K562 (cell line): ENCODE measurements around the gene ZDHHC11B. TPM values are rescaled to one million over a fixed set of nuclear protein-coding genes. Genes with fewer than 3 reads are reported as not detected.
"Not testable (repeated sequence)": the region's sequence is repeated elsewhere in the genome, so short reads cannot be mapped to it uniquely, and the experiment has no call there.

ENCODE experiments used
- ATAC-seq: fragments of 200-7000 bp; cut with Tn5 transposase; 3 replicates; pipeline ENCODE4 v1.9.1; 2020; ENCODE audit warnings: moderate library complexity
- BruUV-seq: library from RNA; stranded (reverse); fragments of 400-500 nt; replicated peaks from 2 replicates; lab custom pipeline; 2021; lab: Mats Ljungman, UMichigan
- CTCF ChIA-PET: fragments of 300-600 bp; formaldehyde crosslinking; extraction: SDS; loops from one replicate; lab custom pipeline; 2021; ENCODE audit warnings: low intra/inter-chr PET ratio; lab: Yijun Ruan, JAX
- POLR2A ChIA-PET: fragments of 300-600, 350-650 bp; sonication (Branson Sonifier 250); formaldehyde crosslinking; extraction: SDS; loops from one replicate; lab custom pipeline; 2021; ENCODE audit warnings: antibody characterized with exemption, inconsistent platforms; lab: Yijun Ruan, JAX
- DNase-seq, 4 experiments: peaks; one replicate each; pipeline versions ENCODE4 v3.0.0 to v3.0.0-alpha.2; 2011 to 2018; ENCODE audit warnings: low spot score in 3 of 4, mixed read lengths in 3 of 4; ENCODE audit errors: extremely low read depth in 1 of 4
- FAIRE-seq: peaks from 2 replicates; lab custom pipeline; 2011; peaks lifted over from hg19 to GRCh38; lab: Jason Lieb, UNC
- H2AFZ ChIP-seq: 2 replicates; pipeline ENCODE4 v1.6.0; 2011; ENCODE audit warnings: low read depth, low read length, control low read depth, inconsistent platforms
- H3K27ac ChIP-seq: fragments of 200-600 bp; 3 replicates; pipeline ENCODE4 v1.8.0; 2011; ENCODE audit warnings: low read depth, mild to moderate bottlenecking, control low read depth, inconsistent platforms, low read length, moderate library complexity, mixed read lengths; ENCODE audit errors: extremely low read depth
- H3K27me3 ChIP-seq, 2 experiments: fragments of 300-600 bp in 1 of 2; 2 replicates in 1 of 2; 3 replicates in 1 of 2; pipeline versions ENCODE4 v1.6.0 to v1.8.0; 2011; ENCODE audit warnings: inconsistent platforms in 2 of 2, low read length in 2 of 2, mild to moderate bottlenecking in 1 of 2, mixed read lengths in 1 of 2, moderate library complexity in 1 of 2; ENCODE audit not compliant: control insufficient read depth in 2 of 2, insufficient read depth in 2 of 2
- H3K36me3 ChIP-seq: fragments of 300-600 bp; 3 replicates; pipeline ENCODE4 v1.8.0; 2011; ENCODE audit warnings: mild to moderate bottlenecking, low read length, inconsistent platforms; ENCODE audit not compliant: control insufficient read depth, insufficient read depth
- H3K4me1 ChIP-seq, 2 experiments: fragments of 200-600 bp in 1 of 2; replicated peaks in 1 of 2; 2 replicates in 1 of 2; 3 replicates in 1 of 2; pipeline versions ENCODE4 v1.5.1 to v1.8.0; 2011; ENCODE audit warnings: inconsistent platforms in 2 of 2, low read length in 2 of 2, mild to moderate bottlenecking in 1 of 2, mixed read lengths in 1 of 2, moderate library complexity in 1 of 2; ENCODE audit not compliant: control insufficient read depth in 2 of 2, insufficient read depth in 2 of 2
- H3K4me2 ChIP-seq: 2 replicates; pipeline ENCODE4 v1.6.1; 2011; ENCODE audit warnings: low read length, control low read depth, inconsistent platforms, mixed read lengths; ENCODE audit not compliant: insufficient read depth
- H3K4me3 ChIP-seq: fragments of 200-600 bp; sonication (generic), shearing (Covaris generic); 2 replicates; pipeline ENCODE4 v1.5.1; 2016; ENCODE audit warnings: control low read depth, inconsistent platforms
- H3K79me2 ChIP-seq: fragments of 200-600 bp; 3 replicates; pipeline ENCODE4 v1.8.0; 2011; ENCODE audit warnings: low read length, inconsistent platforms; ENCODE audit not compliant: control insufficient read depth, insufficient read depth
- H3K9ac ChIP-seq, 2 experiments: 2 replicates each; pipeline versions ENCODE4 v1.6.0 to v1.6.1; 2011; ENCODE audit warnings: low read depth in 2 of 2, low read length in 2 of 2, control low read depth in 1 of 2, inconsistent platforms in 1 of 2, mild to moderate bottlenecking in 1 of 2, mixed read lengths in 1 of 2; ENCODE audit not compliant: insufficient read depth in 1 of 2
- H3K9me1 ChIP-seq: one replicate; pipeline ENCODE4 v1.6.0; 2011; ENCODE audit warnings: inconsistent platforms, mild to moderate bottlenecking, low read length, moderate library complexity; ENCODE audit not compliant: control insufficient read depth, insufficient read depth
- H3K9me3 ChIP-seq: replicated peaks from 2 replicates; pipeline ENCODE4 v1.5.1; 2011; ENCODE audit warnings: low read depth, low read length, inconsistent platforms; ENCODE audit not compliant: control insufficient read depth, insufficient read depth
- H4K20me1 ChIP-seq: replicated peaks from 2 replicates; pipeline ENCODE4 v1.6.1; 2011; ENCODE audit warnings: low read length, inconsistent platforms, mixed read lengths; ENCODE audit not compliant: control insufficient read depth, insufficient read depth
- WGBS: fragments of 100-300 bp; shearing (Covaris generic); methylation state at CpG from one replicate; pipeline ENCODE4 v1.1.6; 2016; ENCODE audit warnings: low coverage, mixed read lengths; ENCODE audit not compliant: insufficient coverage; ENCODE audit errors: missing lambda C conversion rate; 5-methylcytosine and 5-hydroxymethylcytosine counted together
- in situ Hi-C: fragments of 300-500 bp; cut with MboI; formaldehyde crosslinking; loops from 4 replicates; pipeline ENCODE4 v1.15.0; 2018; ENCODE audit warnings: inconsistent platforms, mixed read lengths
- intact Hi-C: fragments of 100-400 bp; cut with micrococcal nuclease; formaldehyde crosslinking; loops from 2 replicates; pipeline ENCODE4 v1.14.2; 2022
- polyA plus RNA-seq, 8 experiments: library from polyadenylated mRNA; depleted of rRNA in 4 of 8; stranded (reverse) in 5 of 8; unstranded in 3 of 8; fragments of >200 nt; fragmentation: Nextera tagmentation in 2 of 8; fragmentation: Illumina TruSeq in 1 of 8; extraction: Ambion mirVana in 2 of 8; extraction: Trizol in 1 of 8; gene quantifications; 2 replicates each; pipeline versions ENCODE4 v1.2.1 to v1.2.3, GENCODE V29; 2011 to 2014; ENCODE audit warnings: inconsistent platforms in 1 of 8, missing spikeins in 1 of 8
- total RNA-seq, 7 experiments: library from RNA; depleted of rRNA in 6 of 7; stranded (reverse); fragments of >200 nt in 6 of 7; fragmentation: Illumina TruSeq in 2 of 7; extraction: Trizol in 2 of 7; gene quantifications; 2 replicates each; pipeline versions ENCODE4 v1.2.1 to v1.2.3, GENCODE V29; 2011 to 2021; ENCODE audit warnings: low replicate concordance in 1 of 7

ZDHHC11B gene
- total and polyA plus RNA-seq, 9 of the 15 experiments (the other 6 are each of a cell fraction or from before 2014, with no cell fraction given) = 0.03 to 0.23 (median 0.15) TPM; not detected in 3

GRCh38 chr5:778967-779366 is 5.6 kb downstream of the ZDHHC11B start:
- H3K36me3 ChIP-seq, CTCF ChIA-PET, BruUV-seq, H3K4me2 ChIP-seq, H3K27ac ChIP-seq, H2AFZ ChIP-seq, H3K9me1 ChIP-seq, ATAC-seq, DNase-seq, H3K9ac ChIP-seq, H3K79me2 ChIP-seq, intact Hi-C loops, H4K20me1 ChIP-seq, FAIRE-seq, POLR2A ChIA-PET, in situ Hi-C loops, H3K4me3 ChIP-seq, H3K9me3 ChIP-seq: not testable (repeated sequence)
- H3K4me1 ChIP-seq = peaks cover 2 to 29% of the 10 kb centered on the region in 2 experiments; a peak in 3 of 5 replicates
- H3K27me3 ChIP-seq = peaks cover 0 to 14% of the 10 kb centered on the region in 2 experiments; a peak in 2 of 5 replicates
- WGBS = under 1% methylated on average over 8 of the region's 9 CpGs

GRCh38 chr5:778421-778820 is 6.1 kb downstream of the ZDHHC11B start:
- 0% methylated on average over 2 of the region's 6 CpGs for WGBS
- ATAC-seq, BruUV-seq, in situ Hi-C loops, H3K27ac ChIP-seq, H3K9ac ChIP-seq, H3K9me3 ChIP-seq, H3K79me2 ChIP-seq, H3K4me2 ChIP-seq, H3K4me3 ChIP-seq, H3K9me1 ChIP-seq, H2AFZ ChIP-seq, DNase-seq, H4K20me1 ChIP-seq, FAIRE-seq, POLR2A ChIA-PET, CTCF ChIA-PET, H3K36me3 ChIP-seq, intact Hi-C loops: not testable (repeated sequence)
- Histone ChIP-seq H3K4me1 (peaks cover 0 to 26% of the 10 kb centered on the region in 2 experiments; a peak in 3 of 5 replicates), H3K27me3 (peaks cover 0 to 15% of the 10 kb centered on the region in 2 experiments; a peak in 2 of 5 replicates)
